HL-60 (cell line): ENCODE results near the gene AKR1B1.

ENCODE experiments used
- POLR2AphosphoS5 ChIP-seq: IDR thresholded peaks from 2 replicates; pipeline ENCODE4 v1.6.1; 2012; ENCODE audit warnings: low read depth
- TF ChIP-seq, protein P1 (sequence below): IDR thresholded peaks from 2 replicates; pipeline ENCODE4 v1.6.1; 2012; ENCODE audit warnings: low read depth; ENCODE audit not compliant: insufficient replicate concordance
- TF ChIP-seq, protein P2 (sequence below): IDR thresholded peaks from one replicate; pipeline ENCODE4 v1.5.1; 2011; ENCODE audit warnings: low read length, control low read depth, inconsistent platforms; ENCODE audit not compliant: insufficient read depth

DNA sequence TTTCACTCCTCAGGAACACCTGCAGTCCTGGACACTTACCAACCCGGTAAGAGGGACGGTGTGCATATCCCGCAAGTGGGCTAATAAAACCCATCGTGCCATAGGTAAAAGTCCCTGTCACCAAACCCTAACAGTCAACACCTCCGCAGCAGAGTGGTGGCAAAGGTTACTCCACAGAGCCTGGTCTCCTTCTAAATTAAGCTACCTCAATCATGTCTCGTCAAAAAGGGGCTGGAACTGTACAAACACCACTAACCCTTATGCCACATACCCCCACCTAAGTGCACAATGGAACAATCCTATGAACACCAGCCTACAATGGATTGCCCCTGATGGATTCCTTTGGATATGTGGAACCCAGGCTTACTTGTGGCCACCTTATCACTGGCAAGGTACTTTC, 9.6 kb upstream of the AKR1B1 start:
- TF ChIP-seq, protein P1, sequence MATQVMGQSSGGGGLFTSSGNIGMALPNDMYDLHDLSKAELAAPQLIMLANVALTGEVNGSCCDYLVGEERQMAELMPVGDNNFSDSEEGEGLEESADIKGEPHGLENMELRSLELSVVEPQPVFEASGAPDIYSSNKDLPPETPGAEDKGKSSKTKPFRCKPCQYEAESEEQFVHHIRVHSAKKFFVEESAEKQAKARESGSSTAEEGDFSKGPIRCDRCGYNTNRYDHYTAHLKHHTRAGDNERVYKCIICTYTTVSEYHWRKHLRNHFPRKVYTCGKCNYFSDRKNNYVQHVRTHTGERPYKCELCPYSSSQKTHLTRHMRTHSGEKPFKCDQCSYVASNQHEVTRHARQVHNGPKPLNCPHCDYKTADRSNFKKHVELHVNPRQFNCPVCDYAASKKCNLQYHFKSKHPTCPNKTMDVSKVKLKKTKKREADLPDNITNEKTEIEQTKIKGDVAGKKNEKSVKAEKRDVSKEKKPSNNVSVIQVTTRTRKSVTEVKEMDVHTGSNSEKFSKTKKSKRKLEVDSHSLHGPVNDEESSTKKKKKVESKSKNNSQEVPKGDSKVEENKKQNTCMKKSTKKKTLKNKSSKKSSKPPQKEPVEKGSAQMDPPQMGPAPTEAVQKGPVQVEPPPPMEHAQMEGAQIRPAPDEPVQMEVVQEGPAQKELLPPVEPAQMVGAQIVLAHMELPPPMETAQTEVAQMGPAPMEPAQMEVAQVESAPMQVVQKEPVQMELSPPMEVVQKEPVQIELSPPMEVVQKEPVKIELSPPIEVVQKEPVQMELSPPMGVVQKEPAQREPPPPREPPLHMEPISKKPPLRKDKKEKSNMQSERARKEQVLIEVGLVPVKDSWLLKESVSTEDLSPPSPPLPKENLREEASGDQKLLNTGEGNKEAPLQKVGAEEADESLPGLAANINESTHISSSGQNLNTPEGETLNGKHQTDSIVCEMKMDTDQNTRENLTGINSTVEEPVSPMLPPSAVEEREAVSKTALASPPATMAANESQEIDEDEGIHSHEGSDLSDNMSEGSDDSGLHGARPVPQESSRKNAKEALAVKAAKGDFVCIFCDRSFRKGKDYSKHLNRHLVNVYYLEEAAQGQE: no peak
- TF ChIP-seq, protein P2, sequence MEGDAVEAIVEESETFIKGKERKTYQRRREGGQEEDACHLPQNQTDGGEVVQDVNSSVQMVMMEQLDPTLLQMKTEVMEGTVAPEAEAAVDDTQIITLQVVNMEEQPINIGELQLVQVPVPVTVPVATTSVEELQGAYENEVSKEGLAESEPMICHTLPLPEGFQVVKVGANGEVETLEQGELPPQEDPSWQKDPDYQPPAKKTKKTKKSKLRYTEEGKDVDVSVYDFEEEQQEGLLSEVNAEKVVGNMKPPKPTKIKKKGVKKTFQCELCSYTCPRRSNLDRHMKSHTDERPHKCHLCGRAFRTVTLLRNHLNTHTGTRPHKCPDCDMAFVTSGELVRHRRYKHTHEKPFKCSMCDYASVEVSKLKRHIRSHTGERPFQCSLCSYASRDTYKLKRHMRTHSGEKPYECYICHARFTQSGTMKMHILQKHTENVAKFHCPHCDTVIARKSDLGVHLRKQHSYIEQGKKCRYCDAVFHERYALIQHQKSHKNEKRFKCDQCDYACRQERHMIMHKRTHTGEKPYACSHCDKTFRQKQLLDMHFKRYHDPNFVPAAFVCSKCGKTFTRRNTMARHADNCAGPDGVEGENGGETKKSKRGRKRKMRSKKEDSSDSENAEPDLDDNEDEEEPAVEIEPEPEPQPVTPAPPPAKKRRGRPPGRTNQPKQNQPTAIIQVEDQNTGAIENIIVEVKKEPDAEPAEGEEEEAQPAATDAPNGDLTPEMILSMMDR: no peak
- TF ChIP-seq POLR2AphosphoS5: no peak
